Omental fat pad (tissue), 4 donors: ENCODE data around the gene FZD2. TPM values are rescaled to one million over a fixed set of nuclear protein-coding genes. Genes with fewer than 3 reads are reported as not detected.

ENCODE experiments used
- ATAC-seq: fragments of 150-250 bp; one replicate; pipeline ENCODE4 v1.9.1; 2016; ENCODE audit warnings: mild to moderate bottlenecking, moderate library complexity; ENCODE audit not compliant: low FRiP score
- DNase-seq: peaks from one replicate; pipeline ENCODE4 v3.0.0-alpha.2; 2019; ENCODE audit warnings: low spot score
- total RNA-seq, 4 donors: library from RNA; depleted of rRNA; stranded (reverse); fragments of >200 nt; gene quantifications; one replicate each; pipeline ENCODE4 v1.1.0, GENCODE V29; 2016
- TF ChIP-seq, protein P1 (sequence below), 3 donors: fragments of 450-650 bp; IDR thresholded peaks; one replicate each; pipeline ENCODE4 v1.5.1; 2016 to 2017; ENCODE audit warnings: antibody characterized with exemption in 3 of 3, mild to moderate bottlenecking in 3 of 3, moderate library complexity in 2 of 3

The FZD2 gene
- total RNA-seq, 4 donors from 2014 or later: 0.74 to 2.4 (median 2.0) TPM

DNA sequence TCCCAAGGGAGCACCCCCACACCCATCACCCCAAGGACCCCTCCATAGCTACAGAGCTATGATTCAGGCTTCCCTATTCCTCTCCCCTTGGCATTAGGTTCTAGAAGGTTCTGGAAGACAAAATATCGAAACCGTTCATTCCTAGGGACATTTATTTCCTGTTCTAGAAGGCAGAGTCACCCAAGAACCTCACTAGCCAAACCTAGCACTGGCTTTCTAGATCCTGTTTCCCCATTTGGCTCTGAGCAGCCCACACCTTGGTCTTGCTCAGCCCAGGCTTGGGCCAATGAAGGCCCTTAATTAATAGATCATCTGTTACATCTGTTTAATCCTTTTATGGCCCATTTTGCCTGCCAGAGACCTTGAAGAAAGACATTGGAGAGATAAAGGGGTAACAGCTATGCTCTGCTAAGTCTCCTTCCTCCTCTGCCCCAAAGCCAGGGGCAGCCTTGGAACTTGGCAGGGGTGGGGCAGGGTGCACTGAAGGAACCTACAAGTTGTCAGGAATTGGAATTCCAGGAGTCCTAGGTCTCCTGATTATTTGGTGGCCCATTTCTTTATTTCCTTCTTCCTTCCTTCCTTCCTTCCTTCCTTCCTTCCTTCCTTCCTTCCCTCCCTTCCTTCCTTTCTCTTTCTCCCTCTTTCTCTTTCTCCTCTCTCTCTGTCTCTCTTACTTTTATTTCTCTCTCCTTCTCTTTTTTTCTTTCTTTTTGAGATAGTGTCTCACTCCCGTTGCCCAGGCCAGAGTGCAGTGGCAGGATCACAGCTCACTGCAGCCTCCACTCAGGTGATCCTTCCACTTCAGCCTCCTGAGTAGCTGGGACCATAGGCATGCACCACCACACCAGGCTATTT lies 8.7 kb upstream of the FZD2 start:
- TF ChIP-seq, protein P1, sequence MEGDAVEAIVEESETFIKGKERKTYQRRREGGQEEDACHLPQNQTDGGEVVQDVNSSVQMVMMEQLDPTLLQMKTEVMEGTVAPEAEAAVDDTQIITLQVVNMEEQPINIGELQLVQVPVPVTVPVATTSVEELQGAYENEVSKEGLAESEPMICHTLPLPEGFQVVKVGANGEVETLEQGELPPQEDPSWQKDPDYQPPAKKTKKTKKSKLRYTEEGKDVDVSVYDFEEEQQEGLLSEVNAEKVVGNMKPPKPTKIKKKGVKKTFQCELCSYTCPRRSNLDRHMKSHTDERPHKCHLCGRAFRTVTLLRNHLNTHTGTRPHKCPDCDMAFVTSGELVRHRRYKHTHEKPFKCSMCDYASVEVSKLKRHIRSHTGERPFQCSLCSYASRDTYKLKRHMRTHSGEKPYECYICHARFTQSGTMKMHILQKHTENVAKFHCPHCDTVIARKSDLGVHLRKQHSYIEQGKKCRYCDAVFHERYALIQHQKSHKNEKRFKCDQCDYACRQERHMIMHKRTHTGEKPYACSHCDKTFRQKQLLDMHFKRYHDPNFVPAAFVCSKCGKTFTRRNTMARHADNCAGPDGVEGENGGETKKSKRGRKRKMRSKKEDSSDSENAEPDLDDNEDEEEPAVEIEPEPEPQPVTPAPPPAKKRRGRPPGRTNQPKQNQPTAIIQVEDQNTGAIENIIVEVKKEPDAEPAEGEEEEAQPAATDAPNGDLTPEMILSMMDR (IDR thresholded peaks at IDR 0.05): no peak
- DNase-seq (no peak), ATAC-seq (no peak)

DNA sequence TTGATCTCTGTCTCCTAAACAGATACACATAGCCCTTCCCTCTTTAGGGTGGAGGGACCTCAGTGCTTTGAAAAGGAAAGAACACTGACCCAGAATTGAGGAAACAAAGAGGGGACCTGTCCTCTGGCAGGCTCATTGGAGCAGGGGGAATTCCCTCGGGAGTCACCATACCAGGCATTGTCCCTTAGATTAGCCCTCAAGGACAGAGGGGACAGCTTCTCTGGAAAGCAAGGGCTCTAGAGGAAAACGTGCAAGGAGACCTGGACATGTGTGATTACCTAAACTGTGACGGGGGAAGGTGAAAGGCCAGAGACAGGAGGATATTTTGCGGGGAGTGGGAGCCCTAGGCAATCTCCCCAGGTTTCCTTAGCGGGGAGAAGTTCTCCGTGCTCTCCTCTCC lies 7.6 kb upstream of the FZD2 start:
- TF ChIP-seq, protein P1 (IDR thresholded peaks at IDR 0.05): no peak
- DNase-seq (no peak), ATAC-seq (no peak)

DNA sequence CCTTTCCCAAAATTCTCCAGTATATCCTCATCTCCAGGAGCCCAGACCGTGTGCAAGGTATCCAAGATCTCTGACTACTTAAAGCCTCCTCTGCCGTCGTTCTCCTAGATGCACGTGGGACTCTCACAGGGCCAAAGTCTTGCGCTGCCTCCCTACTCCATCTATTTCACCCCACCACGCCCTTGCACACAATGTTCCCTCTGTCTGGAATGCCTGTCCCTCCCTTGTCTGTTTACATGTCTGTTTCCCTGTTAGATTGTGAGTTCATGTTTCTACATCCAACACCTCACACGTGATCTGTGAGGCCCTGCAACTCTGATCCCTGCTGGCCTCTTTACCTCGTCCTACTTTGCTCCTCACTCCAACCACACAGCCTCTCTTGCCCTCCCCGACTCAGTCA lies 4.9 kb upstream of the FZD2 start:
- no peak for DNase-seq
- TF ChIP-seq, protein P1 (IDR thresholded peaks at IDR 0.05): no peak
- ATAC-seq: no peak

DNA sequence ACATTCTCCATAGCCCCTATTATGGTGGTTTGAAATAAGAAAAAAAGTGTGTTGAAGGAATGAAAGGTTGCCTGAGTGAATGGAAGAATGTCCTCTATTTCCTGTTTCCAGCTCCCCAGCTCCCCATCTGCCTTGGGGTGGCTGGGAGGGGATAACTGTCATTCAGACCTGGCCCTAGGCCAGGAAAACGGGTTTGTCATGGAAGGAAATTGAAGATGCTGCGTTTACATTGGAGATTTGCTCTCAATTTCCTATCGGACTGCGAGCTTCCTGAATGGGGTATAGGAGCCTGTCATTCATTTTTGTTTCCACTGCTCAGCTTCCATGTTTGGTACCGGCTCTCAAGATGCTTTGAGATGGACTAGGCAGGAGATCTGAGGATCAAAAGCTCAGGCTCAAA lies 2.2 kb upstream of the FZD2 start:
- DNase-seq: no peak
- no peak for ATAC-seq
- TF ChIP-seq, protein P1 (IDR thresholded peaks at IDR 0.05): no peak

DNA sequence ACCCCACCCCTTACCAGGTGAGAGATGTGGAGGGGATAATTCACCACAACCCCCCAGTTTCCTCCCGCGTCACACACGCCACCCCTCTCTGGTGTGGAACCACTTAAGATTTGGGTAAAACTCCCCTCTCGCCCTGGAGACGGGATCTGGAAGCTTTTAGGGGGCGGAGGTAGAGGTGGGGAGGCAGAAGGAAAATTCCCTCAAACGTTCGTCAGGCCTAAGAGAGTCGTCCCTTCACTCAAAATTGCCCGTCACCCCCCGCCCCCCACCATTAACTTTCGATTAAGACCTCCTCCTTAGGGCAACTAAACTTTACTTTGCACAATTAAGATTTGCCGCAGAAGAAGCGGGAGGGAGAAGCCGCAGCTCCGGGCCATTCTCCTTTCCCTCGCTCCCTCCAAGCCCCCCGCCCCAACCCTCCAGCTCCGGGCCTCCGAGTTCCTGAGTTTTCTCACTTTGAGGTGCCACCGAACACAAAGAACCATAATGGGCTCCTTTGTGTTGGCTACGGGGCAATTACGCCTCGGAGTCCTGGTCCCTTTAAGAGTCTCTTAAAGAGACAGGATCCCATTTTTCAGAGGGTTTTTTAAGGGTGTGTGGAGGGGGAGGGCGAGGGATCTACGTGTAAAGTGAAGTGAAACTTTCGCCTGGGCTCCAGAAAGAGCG lies 985 bp upstream of the FZD2 start:
- TF ChIP-seq, protein P1 (IDR thresholded peaks at IDR 0.05): no peak
- DNase-seq: no peak
- no peak for ATAC-seq

DNA sequence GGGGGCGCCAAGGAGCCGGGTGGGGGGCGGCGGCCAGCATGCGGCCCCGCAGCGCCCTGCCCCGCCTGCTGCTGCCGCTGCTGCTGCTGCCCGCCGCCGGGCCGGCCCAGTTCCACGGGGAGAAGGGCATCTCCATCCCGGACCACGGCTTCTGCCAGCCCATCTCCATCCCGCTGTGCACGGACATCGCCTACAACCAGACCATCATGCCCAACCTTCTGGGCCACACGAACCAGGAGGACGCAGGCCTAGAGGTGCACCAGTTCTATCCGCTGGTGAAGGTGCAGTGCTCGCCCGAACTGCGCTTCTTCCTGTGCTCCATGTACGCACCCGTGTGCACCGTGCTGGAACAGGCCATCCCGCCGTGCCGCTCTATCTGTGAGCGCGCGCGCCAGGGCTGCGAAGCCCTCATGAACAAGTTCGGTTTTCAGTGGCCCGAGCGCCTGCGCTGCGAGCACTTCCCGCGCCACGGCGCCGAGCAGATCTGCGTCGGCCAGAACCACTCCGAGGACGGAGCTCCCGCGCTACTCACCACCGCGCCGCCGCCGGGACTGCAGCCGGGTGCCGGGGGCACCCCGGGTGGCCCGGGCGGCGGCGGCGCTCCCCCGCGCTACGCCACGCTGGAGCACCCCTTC lies 484 bp downstream of the FZD2 start:
- TF ChIP-seq, protein P1 (IDR thresholded peaks at IDR 0.05): no peak
- DNase-seq (no peak), ATAC-seq (peak; percentile 34)
